Activated T-cell treated with anti-CD3 and anti-CD28 coated beads, Interleukin-2, amount 50 U/mL, for 72 hours (primary cell): Measurements from ENCODE around the gene IFT27. TPM values are rescaled to one million over a fixed set of nuclear protein-coding genes. Genes with fewer than 3 reads are reported as not detected.

Experiments used
- ATAC-seq, 2 donors: fragments of 150-1000 bp; cut with Tn5 transposase; replicated peaks in 1 of 2; 2 replicates each; pipeline ENCODE4 v1.10.0; 2021; ENCODE audit warnings: moderate library complexity in 2 of 2, mild to moderate bottlenecking in 1 of 2
- DNase-seq, 2 donors: peaks; one replicate each; pipeline ENCODE4 v3.0.0; 2021 to 2022; ENCODE audit warnings: mixed read lengths in 1 of 2
- H3K27ac Mint-ChIP-seq: one replicate; pipeline ENCODE4 v1.8.0; 2022; ENCODE audit warnings: mild to moderate bottlenecking, moderate library complexity, mixed read lengths
- H3K27me3 Mint-ChIP-seq: one replicate; pipeline ENCODE4 v1.8.0; 2022; ENCODE audit warnings: low read depth, mixed read lengths
- H3K36me3 Mint-ChIP-seq, 2 donors: one replicate each; pipeline ENCODE4 v1.8.0; 2022; ENCODE audit warnings: mixed read lengths in 2 of 2, mild to moderate bottlenecking in 1 of 2; ENCODE audit not compliant: insufficient read depth in 2 of 2
- H3K4me1 Mint-ChIP-seq: one replicate; pipeline ENCODE4 v1.8.0; 2022; ENCODE audit warnings: low read depth, mixed read lengths
- H3K4me3 Mint-ChIP-seq, 2 donors: one replicate each; pipeline ENCODE4 v1.8.0; 2022; ENCODE audit warnings: mild to moderate bottlenecking in 2 of 2, mixed read lengths in 2 of 2, moderate library complexity in 2 of 2
- H3K9me3 Mint-ChIP-seq, 2 donors: one replicate each; pipeline ENCODE4 v1.8.0; 2022; ENCODE audit warnings: mixed read lengths in 2 of 2
- total RNA-seq, 2 donors: library from RNA; stranded (reverse); gene quantifications; one replicate each; pipeline ENCODE4 v1.2.3, GENCODE V29; 2022

IFT27 gene
- total RNA-seq, 2 donors from 2014 or later = 25.8 to 26.3 TPM

DNA sequence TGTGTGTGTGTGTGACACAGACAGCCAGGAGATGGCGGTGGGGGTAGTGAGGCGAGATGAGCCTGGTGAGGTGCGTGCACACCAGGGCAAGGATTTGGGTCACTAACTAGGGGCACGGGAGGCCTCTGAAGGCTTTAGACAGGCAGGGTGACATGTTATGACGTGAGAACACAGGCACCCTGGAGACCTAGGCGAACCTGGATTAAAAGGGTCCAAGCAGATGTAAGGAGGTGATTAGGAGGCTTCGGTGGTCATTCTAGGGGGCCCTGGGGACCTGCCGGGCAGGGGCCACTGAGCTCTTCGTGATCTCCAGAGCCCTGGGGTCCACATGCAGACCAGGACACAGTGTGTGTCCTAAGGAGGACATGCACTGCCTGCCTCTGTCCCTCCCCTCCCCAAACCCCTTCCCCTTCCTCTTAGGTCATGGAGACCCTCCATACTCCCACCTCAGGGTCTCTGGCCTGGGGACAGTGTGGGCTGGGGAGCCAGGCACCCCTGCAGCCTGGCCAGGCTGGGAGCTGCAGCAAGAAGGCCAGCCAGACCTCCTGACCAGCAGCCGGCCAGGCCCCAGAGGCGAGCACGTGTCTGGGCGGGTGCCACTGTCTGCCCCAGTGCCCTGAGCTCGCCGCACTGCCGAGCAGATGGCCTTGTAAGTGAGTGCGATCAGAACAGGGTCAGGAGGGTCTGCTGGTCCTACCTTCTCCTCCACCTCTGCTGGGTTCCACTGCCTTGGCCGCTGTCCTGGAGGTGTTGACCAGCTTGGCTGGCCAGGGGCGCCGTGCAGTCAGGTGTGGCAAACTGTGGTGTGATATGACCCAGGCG, 32.1 kb downstream of the IFT27 start:
- Mint-ChIP-seq H3K36me3 (no peaks in the 10 kb centered on the region), H3K4me3 (no peak overlapping the region), H3K4me1 (no peaks in the 10 kb centered on the region), H3K27ac (no peak overlapping the region), H3K9me3 (no peaks in the 10 kb centered on the region), H3K27me3 (no peaks in the 10 kb centered on the region)
- no peak for DNase-seq
- ATAC-seq = no peak

DNA sequence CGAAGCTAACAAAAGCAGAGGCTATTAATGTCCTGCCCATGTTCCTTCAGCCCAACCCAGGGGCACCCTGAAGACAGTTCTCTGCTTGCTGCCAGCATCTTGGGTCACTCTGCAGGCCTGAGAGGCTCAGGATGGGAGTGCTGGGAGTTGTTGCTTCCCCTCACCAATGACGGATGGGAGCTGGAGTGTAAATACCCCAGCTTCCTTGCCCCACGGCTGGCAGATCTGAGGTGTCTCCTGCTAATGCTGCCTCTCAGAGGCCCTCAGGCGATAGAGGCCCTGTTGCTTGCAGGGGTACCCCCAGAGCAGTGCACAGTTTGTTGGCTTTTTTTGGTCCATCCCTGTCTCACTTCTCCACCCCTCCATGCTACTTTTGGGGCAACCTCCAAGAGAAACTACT, 32.9 kb downstream of the IFT27 start:
- H3K4me1 Mint-ChIP-seq = no peaks in the 10 kb centered on the region
- H3K9me3 Mint-ChIP-seq = no peaks in the 10 kb centered on the region
- no peaks in the 10 kb centered on the region for H3K27me3 Mint-ChIP-seq
- no peak for ATAC-seq
- no peak overlapping the region for H3K4me3 Mint-ChIP-seq
- H3K36me3 Mint-ChIP-seq = no peaks in the 10 kb centered on the region
- H3K27ac Mint-ChIP-seq = no peak overlapping the region
- DNase-seq = no peak

DNA sequence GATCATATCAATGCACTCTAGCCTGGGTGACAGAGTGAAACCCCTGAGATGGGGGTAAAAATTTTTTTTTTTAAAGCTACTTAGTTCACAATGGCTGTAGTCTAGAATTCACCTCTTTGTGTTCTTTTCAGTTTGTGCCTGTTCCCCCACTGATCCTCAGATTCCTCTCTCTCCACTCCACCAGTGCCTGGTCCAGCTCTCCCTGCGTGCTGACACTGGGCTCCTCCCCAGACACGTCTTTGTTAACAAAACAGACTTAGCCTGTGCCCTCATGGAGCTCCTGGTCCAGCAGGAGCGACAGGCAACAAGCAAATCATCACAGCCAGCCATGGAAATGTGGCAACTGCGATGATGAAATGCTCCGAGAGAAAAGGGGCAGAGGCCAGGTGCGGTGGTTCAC, 34.0 kb downstream of the IFT27 start:
- Mint-ChIP-seq H3K9me3 (no peaks in the 10 kb centered on the region), H3K4me1 (no peaks in the 10 kb centered on the region), H3K36me3 (no peaks in the 10 kb centered on the region), H3K4me3 (no peak overlapping the region), H3K27ac (no peak overlapping the region), H3K27me3 (no peaks in the 10 kb centered on the region)
- DNase-seq (no peak), ATAC-seq (no peak)

DNA sequence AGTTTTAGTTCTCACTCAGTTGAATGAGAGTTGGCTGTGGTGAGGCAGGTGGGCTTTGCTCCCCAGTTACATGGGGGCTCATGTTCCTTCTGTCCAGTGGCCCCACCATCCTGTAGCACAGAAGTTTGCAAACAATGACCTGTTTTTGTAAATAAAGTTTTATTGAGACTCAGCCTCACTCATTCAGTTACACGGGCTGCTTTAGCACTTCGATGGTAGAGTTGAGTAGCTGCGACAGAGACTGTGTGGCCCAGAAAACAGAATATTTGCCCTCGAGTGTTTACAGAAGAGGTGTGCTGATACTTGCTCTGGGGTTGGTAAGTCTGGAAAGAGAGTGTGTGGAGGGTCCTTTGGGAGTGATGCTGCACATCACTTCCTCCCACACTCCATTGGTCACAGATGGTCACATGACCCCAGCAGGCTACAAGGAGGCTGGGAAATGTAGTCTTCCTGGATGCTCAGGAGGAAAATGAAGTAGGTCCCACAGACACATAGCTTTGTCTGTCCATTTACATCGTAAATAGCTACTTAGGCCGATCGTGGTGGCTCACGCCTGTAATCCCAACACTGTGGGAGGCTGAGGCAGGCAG, 34.6 kb downstream of the IFT27 start:
- Mint-ChIP-seq H3K27ac (no peak overlapping the region), H3K4me3 (no peak overlapping the region), H3K4me1 (no peaks in the 10 kb centered on the region), H3K27me3 (peaks cover 6% of the 10 kb centered on the region), H3K36me3 (no peaks in the 10 kb centered on the region), H3K9me3 (peaks cover 0 to 1% of the 10 kb centered on the region in 2 donors)
- no peak for ATAC-seq
- DNase-seq = no peak

DNA sequence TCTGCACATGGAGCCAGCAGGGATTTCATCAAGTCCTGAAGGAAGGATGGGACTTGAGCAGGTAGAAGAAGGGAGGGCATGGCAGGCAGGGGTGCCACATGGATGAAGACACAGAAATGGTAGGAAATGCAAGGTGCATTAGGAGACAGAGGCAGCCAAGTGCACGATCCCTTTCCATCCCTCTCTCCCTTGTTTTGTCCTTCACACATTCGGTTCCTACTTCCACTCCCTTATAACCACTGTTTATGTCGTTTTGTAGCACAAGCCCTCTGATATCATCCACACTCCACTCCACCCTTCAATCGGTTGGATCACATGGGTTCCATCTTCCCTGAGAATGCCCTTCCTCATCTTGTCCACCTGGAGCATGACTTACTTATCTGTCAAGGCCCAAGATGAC, 35.2 kb downstream of the IFT27 start:
- Mint-ChIP-seq H3K4me1 (no peaks in the 10 kb centered on the region), H3K27me3 (peaks cover 6% of the 10 kb centered on the region), H3K27ac (no peak overlapping the region), H3K36me3 (no peaks in the 10 kb centered on the region), H3K9me3 (peaks cover 0 to 1% of the 10 kb centered on the region in 2 donors), H3K4me3 (no peak overlapping the region)
- no peak for ATAC-seq
- DNase-seq = no peak

DNA sequence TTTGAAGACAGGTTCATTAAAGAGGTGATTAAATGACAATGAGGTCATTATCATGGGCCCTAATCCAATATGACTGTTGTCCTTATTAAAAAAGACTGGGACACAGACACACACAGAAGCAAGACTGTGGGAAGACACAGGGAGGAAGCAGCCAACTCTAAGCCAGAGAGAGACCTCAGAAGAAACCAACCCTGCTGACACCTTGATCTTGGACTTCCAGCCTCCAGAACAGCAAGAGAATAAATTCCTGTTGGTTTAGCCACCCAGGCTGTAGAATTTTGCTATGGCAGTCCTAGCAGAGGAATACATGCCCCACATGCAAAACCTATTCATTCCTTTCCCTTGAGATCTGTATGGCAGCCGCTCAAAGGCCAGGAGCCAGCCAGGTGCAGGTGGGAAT, 36.7 kb downstream of the IFT27 start:
- no peaks in the 10 kb centered on the region for H3K36me3 Mint-ChIP-seq
- H3K4me3 Mint-ChIP-seq = no peak overlapping the region
- H3K27me3 Mint-ChIP-seq = peaks cover 7% of the 10 kb centered on the region
- DNase-seq (no peak), ATAC-seq (no peak)
- H3K27ac Mint-ChIP-seq = no peak overlapping the region
- peaks cover 0 to 1% of the 10 kb centered on the region in 2 donors for H3K9me3 Mint-ChIP-seq
- H3K4me1 Mint-ChIP-seq = no peaks in the 10 kb centered on the region

DNA sequence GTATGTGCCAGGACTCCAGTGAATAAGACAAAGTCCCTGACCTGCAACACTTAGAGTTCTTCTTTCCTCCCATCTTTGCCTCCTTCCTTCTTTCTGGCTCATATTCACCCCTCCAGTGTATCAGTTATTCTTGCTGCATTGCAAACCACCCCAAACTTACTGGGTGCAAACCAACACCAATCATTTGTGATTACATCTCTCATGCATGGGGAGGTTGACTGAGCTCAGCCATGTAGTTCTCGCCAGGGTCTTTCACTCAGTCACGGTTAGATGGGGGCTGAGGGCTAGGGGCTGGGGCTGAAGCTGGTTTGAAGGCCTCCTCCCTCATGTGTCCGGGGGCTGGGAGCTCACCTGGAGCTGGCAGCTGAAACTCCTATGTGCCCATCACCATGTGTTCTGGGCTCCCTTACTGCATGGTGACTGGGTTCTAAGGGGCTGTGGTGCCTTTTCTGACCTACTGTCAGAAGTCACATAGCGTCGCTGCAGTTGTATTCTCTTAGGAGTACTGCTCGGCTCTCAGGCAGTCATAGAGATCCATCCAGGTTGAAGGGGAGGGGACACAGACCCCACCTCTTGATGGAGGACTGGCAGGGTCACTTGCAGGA, 37.4 kb downstream of the IFT27 start:
- no peaks in the 10 kb centered on the region for H3K36me3 Mint-ChIP-seq
- no peak overlapping the region for H3K27ac Mint-ChIP-seq
- H3K4me1 Mint-ChIP-seq = no peaks in the 10 kb centered on the region
- no peak overlapping the region for H3K4me3 Mint-ChIP-seq
- H3K27me3 Mint-ChIP-seq = peaks cover 13% of the 10 kb centered on the region
- DNase-seq (no peak), ATAC-seq (no peak)
- peaks cover 0 to 1% of the 10 kb centered on the region in 2 donors for H3K9me3 Mint-ChIP-seq

DNA sequence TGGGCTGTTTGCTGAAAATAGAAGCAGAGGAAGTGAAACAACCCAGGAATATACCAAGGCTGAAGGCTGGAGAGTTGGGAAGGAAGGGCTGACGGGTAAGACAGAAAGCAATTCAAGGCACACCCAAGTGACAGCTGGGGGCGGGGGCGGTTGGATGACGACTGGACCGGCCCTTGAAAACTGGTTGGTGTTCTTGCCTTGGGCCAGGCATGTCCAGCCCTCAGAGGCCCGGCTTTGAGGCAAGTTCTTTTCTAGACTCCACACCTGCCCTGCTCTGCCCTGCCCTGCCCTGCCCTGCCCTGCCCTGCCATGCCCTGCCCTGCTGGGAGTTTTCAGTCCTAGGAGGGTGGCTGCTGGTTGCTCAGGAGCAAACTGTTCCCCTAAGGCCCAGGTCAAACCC, 38.1 kb downstream of the IFT27 start:
- peaks cover 21% of the 10 kb centered on the region for H3K27me3 Mint-ChIP-seq
- ATAC-seq = no peak
- DNase-seq = no peak
- no peaks in the 10 kb centered on the region for H3K36me3 Mint-ChIP-seq
- no peaks in the 10 kb centered on the region for H3K4me1 Mint-ChIP-seq
- H3K4me3 Mint-ChIP-seq = no peak overlapping the region
- H3K27ac Mint-ChIP-seq = no peak overlapping the region
- H3K9me3 Mint-ChIP-seq = peaks cover 0 to 1% of the 10 kb centered on the region in 2 donors

DNA sequence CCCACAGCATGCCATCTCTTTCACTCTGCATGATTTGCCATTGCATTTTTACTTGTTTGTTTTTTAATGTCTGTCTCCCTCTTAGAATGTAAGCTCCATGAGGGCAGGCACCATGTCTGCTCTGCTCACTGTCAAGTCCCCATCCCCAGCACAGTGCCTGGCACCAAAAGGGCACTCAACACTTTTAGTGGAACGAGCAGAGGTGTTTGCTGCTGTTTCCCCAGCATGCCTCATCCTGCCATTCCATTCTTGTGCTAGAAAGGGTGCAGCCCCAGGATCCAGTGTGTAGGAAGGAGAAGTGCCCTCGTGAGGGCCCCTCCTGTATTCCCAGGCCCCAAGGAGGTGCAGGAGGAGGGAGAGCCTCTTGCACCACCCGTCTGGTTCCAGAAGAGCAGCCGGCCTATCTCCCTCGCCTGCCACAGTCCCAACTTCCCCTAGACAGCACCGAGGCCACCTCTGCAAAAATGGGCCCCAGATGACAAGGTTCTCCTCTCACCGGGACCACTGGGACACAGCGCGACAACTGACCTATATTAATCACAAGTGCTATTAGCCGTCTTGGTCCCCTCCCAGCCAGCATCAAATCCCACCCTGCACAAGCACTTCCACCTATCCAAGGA, 39.1 kb downstream of the IFT27 start:
- Mint-ChIP-seq H3K27ac (no peak overlapping the region), H3K4me3 (no peak overlapping the region), H3K4me1 (no peaks in the 10 kb centered on the region), H3K9me3 (peaks cover 0 to 1% of the 10 kb centered on the region in 2 donors), H3K36me3 (no peaks in the 10 kb centered on the region), H3K27me3 (peaks cover 30% of the 10 kb centered on the region)
- DNase-seq (no peak), ATAC-seq (no peak)

DNA sequence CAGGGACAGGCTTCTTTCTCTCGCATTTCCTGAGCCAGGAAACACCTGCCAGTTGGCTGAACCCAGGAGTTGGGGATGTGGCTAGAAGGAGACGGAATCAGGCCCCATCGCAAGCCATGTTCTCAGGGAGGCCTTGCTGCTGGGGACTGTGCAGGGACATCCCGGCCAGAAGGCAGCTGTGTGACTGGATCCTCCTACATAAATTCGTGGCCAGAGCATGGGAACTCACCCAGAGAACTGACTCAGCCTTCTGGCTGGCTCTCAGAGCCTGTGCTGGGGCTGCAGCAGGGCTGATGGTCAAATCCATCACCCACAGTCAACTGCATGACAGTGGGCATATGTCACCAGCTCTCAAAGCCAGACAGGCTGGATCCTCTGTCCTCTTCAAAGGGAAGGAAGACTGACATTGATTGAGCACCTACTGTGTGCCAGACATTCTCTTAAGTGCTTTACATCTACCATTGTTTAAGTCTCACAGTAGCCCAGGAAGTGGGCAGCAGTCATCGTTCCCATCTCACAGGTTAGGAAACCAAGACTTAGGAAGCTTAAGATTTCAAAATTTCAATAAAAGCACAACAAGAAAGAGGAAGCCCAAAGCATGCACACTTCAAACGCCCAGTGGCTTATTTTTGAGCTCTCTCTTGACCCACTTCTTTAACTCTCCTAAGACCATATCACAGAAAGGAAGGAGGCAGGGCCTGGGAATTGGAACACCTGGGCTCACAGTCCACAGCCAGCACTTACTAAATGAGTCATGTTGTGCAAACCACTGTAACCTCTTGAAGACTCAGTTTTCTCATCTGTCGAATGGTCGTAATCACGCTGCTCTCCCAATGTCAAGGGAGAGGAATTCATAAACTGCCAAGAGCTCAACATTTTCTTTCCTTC, 41.5 kb downstream of the IFT27 start:
- Mint-ChIP-seq H3K36me3 (no peaks in the 10 kb centered on the region), H3K4me1 (no peaks in the 10 kb centered on the region), H3K27ac (no peak overlapping the region), H3K9me3 (peaks cover 0 to 1% of the 10 kb centered on the region in 2 donors), H3K27me3 (peaks cover 36% of the 10 kb centered on the region), H3K4me3 (no peak overlapping the region)
- DNase-seq = no peak
- no peak for ATAC-seq

DNA sequence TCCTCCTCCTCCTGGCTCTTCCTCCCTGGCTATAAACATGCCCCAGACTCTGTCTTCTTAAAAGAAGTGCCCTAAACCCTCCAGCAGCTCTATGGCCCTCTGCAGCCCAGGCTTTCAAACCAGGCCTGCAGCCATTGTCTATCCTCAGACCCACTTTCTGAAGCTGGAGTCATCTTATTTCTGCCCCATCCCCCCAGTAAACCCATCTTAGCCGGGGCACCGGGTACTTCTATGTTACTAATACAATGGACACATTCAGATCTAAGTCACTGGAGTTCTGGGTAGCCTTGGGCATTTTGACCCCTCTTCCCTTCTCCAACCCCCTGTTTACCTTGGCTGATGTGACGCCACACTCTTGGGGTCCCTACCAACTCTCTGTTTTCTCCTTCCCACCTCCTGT, 42.6 kb downstream of the IFT27 start:
- H3K36me3 Mint-ChIP-seq = no peaks in the 10 kb centered on the region
- DNase-seq = no peak
- no peak for ATAC-seq
- no peak overlapping the region for H3K4me3 Mint-ChIP-seq
- peaks cover 0 to 1% of the 10 kb centered on the region in 2 donors for H3K9me3 Mint-ChIP-seq
- H3K27me3 Mint-ChIP-seq = peaks cover 36% of the 10 kb centered on the region
- no peaks in the 10 kb centered on the region for H3K4me1 Mint-ChIP-seq
- no peak overlapping the region for H3K27ac Mint-ChIP-seq

DNA sequence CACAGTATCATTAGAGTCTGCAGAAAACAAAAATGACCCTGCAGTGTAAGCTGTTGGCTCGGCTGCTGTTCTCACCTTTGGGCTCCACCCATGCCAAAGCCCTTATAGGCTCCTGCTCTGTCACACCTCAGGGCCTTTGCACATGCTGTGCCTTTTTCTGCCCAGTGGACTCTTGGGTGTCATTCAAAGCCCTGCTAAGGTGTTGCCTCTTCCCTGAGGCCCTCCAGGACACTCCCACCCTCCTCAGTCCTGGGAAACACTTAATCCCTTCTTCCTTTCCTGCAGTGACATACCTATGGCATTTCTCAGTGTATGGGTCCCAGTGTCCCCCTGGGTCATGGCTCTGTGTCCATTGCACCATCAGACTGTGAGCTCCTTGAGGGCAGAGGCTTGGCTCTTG, 43.3 kb downstream of the IFT27 start:
- no peak overlapping the region for H3K4me3 Mint-ChIP-seq
- H3K9me3 Mint-ChIP-seq = peaks cover 0 to 1% of the 10 kb centered on the region in 2 donors
- no peaks in the 10 kb centered on the region for H3K36me3 Mint-ChIP-seq
- DNase-seq = no peak
- no peaks in the 10 kb centered on the region for H3K4me1 Mint-ChIP-seq
- H3K27me3 Mint-ChIP-seq = peaks cover 36% of the 10 kb centered on the region
- no peak overlapping the region for H3K27ac Mint-ChIP-seq
- no peak for ATAC-seq
